Uterus (tissue), 2 donors: ENCODE measurements around the gene SLC34A3.

Source experiments
- CTCF ChIP-seq, 4 experiments: fragments of 200-600 bp in 2 of 4; fragments of 450-650 bp in 2 of 4; sonication (generic) in 2 of 4; IDR thresholded peaks; one replicate each; pipeline ENCODE4 v1.5.1; 2016 to 2019; ENCODE audit warnings: antibody characterized with exemption in 4 of 4, mild to moderate bottlenecking in 2 of 4, moderate library complexity in 1 of 4
- POLR2A ChIP-seq, 2 donors: fragments of 450-650 bp; IDR thresholded peaks; one replicate each; pipeline ENCODE4 v1.6.1; 2016; ENCODE audit warnings: antibody characterized with exemption in 2 of 2, mild to moderate bottlenecking in 1 of 2, moderate library complexity in 1 of 2

GRCh38 chr9:137216188-137216965, 14.3 kb upstream of the SLC34A3 start:
- no peak for TF ChIP-seq POLR2A (IDR thresholded peaks at IDR 0.05)
- no peak for TF ChIP-seq CTCF (IDR thresholded peaks at IDR 0.05)
